Activated T-cell treated with anti-CD3 and anti-CD28 coated beads for 4 hours (primary cell): Measurements from ENCODE around the gene TSC1.
A peak's percentile ranks its signal among the peaks of the same experiment; 100 is the strongest.
"Not testable (repeated sequence)": the region's sequence is repeated elsewhere in the genome, so short reads cannot be mapped to it uniquely, and the experiment has no call there.

Experiments used
- DNase-seq: peaks from one replicate; pipeline ENCODE4 v3.0.0-alpha.2; 2020

TSC1 gene

DNA sequence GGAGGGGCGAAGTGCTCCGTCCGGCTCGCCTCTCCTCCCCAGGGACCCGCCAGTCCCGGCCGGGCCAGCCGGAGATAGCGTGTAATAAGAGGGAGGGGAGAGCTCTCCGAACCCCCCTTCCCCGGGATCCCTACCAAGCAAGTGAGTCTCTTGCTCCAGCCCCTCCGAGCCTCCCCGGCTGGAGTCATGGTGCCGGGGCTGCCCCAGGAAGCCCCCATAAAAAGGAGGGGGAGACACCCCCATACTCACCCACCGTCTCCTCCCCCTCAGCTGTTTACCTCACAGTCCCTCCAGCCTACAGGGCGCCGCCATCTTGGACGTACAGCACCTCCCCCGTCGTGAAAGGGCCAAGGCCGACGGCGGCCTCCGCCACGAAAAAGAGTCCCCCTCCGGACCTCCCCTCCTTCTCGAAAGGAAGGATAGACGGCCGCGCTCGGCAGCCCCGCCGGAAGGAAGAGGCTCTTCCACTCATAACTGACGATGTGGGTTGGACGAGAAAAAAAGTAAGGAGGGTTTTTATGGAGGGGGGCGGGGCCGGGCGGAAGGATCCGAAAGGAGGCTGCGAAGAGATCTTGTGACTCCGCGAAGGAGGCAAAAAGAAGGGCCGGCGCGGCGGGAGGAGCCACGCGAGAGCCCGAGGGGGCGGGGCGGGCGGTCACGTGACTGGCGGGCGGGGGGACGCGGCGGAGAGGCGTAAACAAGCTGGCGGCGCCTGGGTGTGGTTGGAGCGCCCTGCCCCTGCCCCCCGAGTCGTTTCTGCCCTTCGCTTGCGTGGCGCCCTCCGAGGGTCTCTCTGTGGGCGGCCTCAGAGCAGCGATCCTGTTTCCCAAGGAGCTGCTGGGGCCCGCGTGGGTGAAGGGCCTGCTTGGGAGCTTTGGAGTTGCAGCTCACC, at the start of gene TSC1:
TSS of gene TSC1 (minus strand) at position 323 of the 892 bp plus-strand sequence. CDS start 15,744 bp downstream, outside the sequence.
- DNase-seq: peak; percentile 99

DNA sequence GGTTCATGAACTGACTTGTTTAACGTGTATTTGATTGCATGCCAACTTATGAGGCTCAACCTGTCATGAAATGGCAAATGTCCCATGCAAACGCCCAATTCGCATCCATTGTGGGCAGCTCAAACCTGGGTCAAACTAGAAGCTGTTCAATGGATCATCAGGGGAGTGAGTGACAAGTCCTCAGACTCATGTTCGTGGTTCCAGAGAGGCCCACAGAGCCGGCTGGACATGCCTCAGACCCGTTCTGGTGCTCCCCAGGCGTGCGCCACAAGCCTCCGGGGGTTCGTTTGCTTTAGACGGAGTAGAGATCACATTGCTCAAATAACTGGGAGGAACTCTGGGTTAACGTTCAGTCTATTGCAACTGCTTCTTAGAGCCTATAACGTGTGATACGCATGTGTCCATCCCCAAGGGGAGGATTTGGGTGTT, 49.1 kb upstream of the TSC1 start:
- no peak for DNase-seq

DNA sequence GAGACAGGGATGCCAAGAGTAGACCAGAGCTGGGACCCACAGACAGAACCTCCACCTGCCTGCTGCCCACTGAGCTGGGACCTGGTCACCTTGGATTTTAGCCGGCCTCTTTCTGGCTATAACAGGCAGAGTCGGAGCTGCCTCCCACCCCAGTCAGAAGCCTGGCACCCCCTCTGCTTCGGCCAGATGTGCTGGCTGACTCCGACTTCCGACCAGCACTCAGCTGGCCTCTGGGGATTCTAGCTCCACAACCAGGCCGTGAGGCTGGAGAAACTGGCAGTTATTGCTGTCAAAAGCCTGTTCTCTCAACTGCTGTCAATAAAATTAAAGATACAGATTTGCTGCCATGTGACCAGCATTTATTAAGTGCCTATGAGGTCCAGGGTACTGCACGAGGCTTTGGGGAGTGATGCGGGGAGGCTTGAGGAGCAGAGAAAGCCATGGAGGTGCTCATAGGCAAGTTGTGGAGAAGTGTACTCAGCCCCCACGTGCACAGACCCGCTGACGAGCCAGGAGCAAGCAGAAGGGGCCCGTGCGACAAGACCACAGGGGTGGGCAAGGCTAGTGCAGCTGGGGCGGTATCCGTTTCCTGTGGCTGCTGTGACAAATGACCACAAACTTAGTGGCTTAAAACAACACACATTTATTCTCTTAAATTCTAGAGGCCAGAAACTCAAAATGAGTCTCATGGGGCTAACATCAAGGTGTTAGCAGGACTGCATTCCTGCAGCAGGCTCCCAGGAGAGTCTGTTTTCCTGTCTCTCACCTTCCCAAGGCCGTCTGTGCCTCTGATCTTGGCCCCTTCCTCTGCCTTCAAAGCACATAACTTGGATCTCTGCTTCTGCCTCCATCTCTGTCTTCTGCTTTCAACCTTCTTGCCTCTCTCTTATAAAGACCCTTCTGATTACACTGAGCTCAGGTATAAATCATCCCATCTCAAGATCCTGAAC, 47.2 kb upstream of the TSC1 start:
- DNase-seq: no peak

DNA sequence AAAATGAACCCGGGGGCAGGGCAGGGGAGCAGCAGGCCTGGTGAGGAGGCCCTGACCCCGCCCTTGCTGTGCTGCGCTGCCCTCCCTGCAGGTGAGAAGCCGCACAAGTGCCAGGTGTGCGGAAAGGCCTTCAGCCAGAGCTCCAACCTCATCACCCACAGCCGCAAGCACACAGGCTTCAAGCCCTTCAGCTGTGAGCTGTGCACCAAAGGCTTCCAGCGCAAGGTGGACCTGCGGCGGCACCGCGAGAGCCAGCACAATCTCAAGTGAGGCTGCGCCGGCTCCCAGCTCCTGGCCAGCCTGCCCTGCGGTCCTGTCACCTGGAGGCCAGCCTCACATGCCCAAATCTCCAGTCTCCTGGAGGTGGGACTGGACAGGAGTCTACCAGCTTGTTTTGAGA, 46.4 kb upstream of the TSC1 start:
- DNase-seq: no peak

DNA sequence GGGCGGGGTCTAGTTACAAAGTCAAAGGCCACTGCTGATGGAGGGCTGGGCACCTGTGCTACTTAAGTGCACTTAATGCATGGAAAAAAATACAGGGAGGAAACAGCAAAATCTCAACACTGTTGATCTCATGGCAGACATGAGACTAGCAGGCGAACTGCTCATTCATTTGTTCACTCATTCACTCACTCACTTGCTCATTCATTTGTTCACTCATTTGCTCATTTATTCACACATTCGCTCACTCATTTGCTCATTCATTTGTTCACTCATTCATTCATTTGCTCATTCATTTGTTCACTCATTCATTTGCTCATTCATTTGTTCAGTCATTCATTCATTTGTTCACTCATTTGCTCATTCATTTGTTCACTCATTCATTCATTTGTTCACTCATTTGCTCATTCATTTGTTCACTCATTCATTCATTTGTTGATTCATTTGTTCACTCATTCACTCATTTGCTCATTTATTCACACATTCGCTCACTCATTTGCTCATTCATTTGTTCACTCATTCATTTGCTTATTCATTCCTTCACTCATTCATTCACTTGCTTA, 45.7 kb upstream of the TSC1 start:
- not testable (repeated sequence) for DNase-seq

DNA sequence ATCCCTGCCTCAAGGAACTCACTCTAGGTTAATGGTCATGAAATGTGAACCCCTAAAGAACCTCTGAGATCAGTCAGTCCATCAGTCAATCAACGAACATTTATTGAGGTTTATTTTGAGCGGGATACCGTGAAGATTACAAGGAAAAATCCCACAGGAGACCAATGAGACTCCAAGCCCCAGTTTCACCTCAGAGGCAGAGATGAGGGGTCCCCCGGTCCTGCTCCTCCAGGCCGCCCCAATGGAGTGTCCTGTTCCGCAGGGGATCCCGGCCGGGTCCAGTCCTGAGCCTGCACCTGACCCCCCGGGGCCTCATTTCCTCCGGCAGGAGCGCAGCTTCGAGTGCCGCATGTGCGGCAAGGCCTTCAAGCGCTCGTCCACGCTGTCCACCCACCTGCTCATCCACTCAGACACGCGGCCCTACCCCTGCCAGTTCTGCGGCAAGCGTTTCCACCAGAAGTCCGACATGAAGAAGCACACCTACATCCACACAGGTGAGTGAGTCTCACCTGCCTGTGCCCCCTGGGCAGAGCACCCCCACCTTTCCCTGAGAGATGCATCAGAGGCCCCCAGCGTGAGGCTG, 45.1 kb upstream of the TSC1 start:
- no peak for DNase-seq

DNA sequence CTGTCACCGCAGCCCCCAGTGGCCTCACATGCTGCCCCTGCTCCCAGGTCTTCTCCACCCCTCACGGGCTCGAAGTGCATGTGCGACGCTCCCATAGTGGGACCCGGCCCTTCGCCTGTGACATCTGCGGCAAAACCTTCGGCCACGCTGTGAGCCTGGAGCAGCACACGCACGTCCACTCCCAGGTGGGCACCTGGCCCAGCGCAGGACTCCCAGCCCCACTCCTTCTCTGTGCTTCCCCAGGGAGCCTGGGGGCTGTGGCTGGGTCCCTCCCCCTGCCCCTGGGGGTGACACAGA, 44.5 kb upstream of the TSC1 start:
- DNase-seq: no peak

DNA sequence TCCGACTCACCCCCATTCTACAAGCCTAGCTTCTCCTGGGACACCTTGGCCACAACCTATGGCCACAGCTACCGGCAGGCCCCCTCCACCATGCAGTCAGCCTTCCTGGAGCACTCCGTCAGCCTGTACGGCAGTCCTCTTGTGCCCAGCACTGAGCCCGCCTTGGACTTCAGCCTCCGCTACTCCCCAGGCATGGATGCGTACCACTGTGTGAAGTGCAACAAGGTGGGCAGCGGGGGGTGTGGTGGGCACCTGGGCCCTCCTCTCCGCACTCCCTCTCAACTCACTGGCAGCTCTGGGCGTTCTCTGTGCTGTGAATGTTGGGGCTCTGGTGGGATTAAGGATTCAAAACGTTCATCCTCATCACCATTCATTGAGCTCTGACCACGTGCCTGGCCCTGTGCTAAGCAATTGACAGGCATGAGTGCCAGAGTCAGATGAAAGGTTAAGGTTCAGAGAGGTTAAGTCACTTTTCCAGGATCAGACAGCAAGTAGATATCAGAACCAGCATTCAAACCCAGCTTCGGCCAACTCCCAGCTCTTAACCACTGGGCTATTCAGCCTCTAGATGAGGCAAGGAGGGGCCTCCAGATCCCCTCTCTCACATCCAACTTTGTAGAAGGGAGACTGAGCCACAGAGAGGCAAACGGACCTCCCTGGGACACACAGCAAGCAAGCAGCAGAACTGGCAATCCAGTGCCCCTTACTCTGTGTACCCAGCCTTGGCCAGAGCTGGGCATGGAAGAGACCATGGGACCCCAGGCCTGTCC, 44.0 kb upstream of the TSC1 start:
- DNase-seq: no peak

DNA sequence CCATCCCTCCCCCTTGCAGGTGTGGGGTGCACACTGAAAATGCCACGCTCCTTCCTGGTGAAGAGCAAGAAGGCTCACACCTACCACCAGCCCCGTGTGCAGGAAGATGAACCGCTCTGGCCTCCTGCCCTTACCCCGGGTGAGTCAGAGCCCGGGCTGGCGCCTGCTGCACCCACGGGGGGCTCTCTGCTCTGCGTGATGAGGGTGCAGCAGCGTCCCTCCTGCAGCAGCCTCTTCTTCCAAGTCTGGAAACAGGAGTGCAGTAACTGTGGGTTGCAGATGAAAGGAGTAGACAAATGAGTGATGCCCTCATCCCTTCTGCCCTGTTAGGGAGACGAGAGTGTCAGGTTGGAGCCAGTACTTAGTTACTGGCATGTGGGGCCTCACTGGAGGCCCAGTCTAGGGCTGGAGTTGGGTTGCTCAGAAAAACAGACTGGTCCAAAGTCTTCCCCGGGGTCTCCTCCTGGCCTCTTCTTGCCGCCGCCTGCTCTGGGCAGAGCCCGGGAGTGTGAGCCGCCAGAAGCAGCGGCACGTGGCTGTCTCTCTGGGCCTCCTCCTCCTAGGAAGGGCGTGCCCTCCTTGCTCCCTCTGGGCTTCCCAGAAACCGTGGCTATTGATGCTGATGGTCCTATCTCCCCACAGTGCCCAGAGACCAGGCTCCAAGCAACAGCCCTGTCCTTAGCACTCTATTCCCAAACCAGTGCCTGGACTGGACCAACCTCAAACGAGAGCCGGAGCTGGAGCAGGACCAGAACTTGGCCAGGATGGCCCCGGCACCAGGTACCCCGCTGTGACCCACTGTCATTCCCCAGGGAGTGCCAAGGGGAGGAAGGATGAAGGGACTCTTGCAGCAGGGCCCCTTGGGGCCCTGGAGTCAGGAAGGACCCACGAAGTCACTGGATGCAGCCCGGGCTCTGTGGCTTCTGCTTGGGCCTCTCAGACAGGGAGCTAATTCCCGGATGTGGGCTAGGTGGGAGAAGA, 42.5 kb upstream of the TSC1 start:
- DNase-seq: no peak

DNA sequence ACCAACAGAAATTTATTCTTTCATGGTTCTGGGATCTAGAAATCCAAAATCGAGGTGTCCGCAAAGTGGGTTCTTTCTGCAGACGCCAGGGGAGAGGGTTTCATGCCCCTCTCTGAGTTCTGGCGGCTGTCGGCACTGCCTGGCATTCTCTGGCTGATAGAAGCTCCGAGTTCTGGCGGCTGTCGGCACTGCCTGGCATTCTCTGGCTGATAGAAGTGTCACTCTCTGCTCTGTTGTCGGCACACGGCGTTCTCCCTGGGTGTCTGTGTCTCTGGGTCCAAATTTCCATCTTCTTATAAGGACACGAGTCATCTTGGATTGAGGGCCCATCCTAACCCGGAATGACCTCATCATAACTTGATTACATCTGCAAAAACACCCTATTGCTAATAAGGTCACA, 41.7 kb upstream of the TSC1 start:
- DNase-seq: no peak

DNA sequence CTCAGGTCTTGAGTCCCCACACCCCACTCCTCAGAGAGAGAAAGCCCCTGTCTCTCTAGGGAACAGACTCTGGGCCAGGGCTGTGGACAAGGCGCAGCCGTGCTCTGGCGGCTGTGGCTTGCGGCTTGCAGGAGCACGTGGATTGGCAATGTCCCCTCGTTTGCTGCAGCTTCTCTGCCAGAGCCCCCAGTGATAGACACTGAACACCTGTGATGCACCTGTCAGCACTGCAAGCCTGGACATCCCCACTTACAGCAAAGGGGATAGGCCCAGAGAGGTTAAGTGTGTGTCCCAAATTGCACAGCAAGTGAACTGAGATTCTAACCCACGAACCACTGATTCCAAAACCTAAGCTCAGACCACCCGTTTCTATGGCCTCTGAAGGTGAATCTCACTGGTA, 41.1 kb upstream of the TSC1 start:
- no peak for DNase-seq

DNA sequence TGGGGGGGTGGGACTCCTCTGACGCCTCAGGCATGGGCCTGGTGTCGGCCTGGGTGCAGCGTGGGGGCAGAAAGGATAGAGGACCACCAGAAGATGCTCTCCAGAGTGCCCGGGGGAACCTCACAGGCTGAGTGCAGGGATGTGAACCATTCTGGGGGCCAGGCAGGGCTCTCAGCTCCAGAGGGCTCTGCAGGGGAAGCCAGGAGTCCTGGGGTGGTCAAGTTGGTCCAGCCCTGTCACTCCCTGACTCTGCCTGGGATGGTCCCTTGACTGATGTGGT, 40.6 kb upstream of the TSC1 start:
- DNase-seq: no peak

DNA sequence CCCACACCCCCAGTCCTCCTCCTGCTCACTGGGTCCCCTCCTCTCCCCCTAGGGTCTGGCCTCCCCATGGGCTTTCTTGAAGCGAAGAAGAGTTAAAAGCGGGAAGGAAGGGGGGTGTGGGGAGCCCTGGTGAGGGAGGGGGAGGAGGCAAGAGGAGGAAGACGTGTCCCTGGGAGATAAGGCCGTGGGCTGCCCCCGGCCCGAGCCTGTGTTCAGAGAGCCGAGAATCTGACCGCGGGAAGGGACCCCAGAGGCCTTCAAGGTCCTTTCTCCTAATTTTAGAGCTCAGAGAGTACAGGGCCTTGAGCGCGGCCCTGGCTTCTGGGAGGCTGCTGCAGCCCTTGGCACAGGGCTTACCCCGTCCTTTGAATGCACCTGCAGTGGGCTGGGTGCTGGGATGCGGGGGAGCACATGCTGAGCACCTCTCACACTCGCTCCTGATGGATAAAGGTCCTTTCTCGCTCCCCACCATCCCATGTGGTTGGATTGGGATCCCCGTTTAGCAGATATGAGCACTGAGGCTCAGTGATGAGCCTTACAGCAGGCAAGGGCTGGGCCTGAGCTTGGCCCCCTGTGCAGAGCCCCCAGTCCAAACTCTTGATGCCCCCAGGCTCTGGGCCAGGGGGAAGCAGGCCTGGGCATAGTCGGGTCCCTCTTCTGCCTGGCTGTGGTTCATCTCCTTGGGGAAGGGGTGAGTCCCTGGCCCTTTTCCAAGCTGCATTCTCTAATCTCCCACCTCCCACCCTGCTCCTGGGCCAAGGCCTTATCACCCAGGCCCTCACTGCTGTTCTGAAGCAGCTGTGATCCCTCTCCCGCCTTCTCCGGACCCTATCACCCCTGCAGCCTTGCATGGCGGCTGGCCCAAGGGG, 40.0 kb upstream of the TSC1 start:
- no peak for DNase-seq

DNA sequence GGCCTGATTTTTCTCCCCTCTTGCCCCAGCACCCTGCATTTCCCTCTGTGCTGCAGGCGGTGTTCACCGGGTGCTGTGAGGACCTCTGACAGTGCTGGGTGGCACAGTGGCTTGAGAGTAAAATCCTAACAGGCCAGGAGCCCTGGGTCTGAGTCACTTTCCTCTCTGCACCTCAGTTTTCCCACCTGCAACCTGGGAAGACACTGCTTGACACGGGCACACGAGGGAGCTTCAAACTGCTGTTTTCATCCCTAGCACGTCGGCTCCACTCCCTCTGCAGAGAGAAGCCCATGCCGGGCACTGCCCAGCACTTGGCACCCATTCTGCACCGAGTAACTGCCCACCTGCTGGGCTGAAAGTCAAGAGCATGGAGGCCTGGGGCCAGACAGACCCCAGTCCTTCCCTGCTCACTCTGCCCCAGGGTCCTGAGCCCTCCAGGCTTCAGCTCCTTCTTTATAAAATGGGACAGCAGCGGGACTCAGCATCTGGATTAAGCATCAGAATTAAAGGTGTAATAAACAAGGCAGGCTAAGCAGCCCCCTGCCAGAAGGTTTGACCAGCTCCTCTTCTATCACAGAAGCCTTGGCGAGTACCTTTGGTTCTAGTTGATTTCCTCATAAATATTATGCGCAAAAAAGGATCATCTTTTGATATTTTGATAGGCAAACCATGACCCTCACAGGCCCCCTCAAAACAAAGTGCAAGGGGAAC, 39.2 kb upstream of the TSC1 start:
- DNase-seq: no peak

DNA sequence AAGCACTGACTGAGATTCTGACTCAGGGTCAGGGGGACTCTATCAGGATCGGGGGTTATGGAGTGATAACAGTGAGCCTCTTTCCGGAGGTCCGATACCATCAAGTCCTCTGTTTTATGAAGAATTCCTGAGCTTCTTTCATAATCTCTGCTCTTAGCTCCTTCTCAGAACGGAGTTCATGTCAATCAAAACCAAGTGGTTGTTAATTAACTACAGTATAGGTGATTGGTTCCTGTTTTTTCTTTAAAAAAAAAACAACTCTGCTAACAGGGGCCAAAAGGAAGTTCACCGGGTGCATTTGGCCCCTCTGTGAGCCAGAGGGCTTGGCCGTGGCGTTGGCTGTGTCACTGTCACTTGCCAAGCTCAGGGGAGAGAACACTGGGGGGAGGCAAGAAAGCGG, 38.0 kb upstream of the TSC1 start:
- DNase-seq: no peak

DNA sequence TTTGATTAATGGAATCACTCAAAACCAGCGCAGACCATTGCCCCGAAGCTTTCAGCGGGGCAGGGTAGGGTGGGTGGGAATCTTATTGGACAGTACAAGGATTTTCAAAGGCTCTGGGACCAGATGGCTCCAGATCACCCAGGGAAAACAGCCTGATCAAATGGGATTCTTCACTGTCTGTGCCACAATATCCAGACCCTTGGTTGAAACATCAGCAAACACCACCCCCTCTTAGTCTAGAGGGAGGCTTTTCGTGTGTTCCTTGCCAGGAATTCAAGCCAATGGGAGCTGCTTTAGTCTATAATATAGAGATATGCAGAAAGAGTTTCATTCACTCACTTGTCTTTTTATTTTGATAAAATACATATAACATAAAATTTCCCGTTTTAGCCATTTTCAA, 35.7 kb upstream of the TSC1 start:
- no peak for DNase-seq

DNA sequence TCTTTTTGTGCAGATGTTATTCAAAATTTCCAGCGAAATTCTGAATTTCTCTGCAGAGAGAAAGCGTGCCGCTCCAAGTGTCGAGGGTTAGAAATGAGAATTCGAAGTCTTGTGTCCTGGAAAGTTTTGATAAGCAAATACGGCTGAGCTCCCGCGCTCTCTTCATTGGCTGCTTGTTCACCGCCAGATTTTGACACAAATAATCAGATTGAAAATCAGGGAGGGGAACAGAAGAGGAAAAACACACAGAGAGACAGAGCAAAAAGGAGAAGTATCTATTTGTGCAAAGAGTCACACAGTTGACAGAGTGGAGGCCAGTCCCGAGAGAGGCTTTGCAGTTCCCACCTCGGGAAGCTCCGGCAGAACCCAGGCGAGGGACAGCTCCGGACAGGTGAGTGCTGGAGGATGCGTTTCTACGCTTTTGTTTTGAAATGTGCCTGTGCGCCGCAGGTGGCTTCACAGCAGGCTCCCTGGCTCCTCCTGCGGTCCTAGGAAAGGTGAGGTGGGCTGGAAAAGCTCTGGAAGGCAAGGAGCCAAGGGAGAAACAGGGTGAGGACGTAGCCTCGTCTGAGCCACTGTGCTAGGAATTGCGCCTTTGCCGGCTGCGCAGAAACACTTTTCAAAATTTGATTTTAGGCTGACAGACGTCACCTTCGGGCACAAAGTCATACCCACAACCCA, 34.2 kb upstream of the TSC1 start, which contains the start of gene GFI1B:
TSS of gene GFI1B (plus strand) at position 244 of the 681 bp plus-strand sequence. CDS start 7,985 bp downstream, outside the sequence.
- DNase-seq: no peak

DNA sequence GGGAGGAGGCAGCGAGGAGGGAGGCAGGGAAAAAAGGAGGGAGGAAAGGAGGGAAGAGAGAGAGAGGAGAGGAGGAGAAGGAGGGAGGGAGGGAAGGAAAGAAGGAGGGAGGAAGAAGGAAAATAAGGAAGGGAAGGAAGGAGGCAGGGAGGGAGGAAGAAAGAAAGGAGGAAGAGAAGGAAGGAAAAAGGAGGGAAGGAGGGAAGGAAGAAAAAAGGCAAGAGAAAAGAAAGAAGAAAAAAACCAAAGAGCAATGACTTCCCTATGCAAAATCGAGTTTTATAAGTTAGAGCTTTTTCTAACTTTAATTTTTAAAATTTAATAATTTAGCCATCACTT, 33.7 kb upstream of the TSC1 start:
- no peak for DNase-seq

DNA sequence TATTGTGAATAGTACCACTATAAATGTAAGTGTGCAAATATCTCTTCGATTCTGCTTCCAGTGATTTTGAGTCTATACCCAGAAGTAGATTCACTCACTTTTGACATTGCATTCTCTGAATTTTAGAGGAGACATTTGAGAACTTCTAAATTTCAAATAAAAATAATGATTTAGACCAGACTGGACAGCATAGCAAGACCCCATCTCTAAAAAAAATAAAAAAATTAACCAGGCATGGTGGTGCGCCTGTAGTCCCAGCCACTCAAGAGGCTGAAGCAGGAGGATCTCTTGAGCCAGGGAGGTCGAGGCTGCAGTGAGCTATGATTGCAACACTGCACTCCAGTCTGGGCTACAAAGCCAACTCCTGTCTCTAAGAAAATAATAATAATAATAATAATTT, 32.2 kb upstream of the TSC1 start:
- no peak for DNase-seq
